ENCODE measurements around the gene OSMR. TPM values are rescaled to one million over a fixed set of nuclear protein-coding genes. Genes with fewer than 3 reads are reported as not detected.

OSMR gene
- total and polyA plus RNA-seq, 9 donors: 16.6 to 87.1 (median 48.9) TPM

- Histone ChIP-seq H3K4me3 (no peak overlapping the region), H3K36me3 (no peaks in the 10 kb centered on the region), H3K27ac (no peak overlapping the region), H3K9me3 (no peaks in the 10 kb centered on the region), H3K27me3 (no peaks in the 10 kb centered on the region), H3K4me1 (ENCODE audit: insufficient read depth) (no peaks in the 10 kb centered on the region)
- no peak for DNase-seq
- intact Hi-C loops (cut with DNase I): no loop called here
- 97 to 99% (median 97%) methylated on average over 7 of the region's 7 CpGs for WGBS, 3 donors
- no peak for TF ChIP-seq POLR2A (IDR thresholded peaks at IDR 0.05)
- TF ChIP-seq EP300 (IDR thresholded peaks at IDR 0.05): no peak
- TF ChIP-seq CTCF (IDR thresholded peaks at IDR 0.05): no peak
These were observed 33.3 kb downstream of the OSMR start for GRCh38 chr5:38879078-38879460.

- no peaks in the 10 kb centered on the region for H3K9me3 ChIP-seq
- H3K27ac ChIP-seq: no peak overlapping the region
- H3K4me3 ChIP-seq: no peak overlapping the region
- H3K4me1 ChIP-seq (ENCODE audit: insufficient read depth): no peaks in the 10 kb centered on the region
- H3K27me3 ChIP-seq: no peaks in the 10 kb centered on the region
- no peak for TF ChIP-seq EP300 (IDR thresholded peaks at IDR 0.05)
- TF ChIP-seq CTCF (IDR thresholded peaks at IDR 0.05): no peak
- no peak for TF ChIP-seq POLR2A (IDR thresholded peaks at IDR 0.05)
- intact Hi-C loops (cut with DNase I): no loop called here
- WGBS, 3 donors: 76 to 81% (median 78%) methylated on average over 3 of the region's 3 CpGs
- DNase-seq: no peak
- no peaks in the 10 kb centered on the region for H3K36me3 ChIP-seq
These were observed 38.0 kb downstream of the OSMR start for GRCh38 chr5:38883842-38884241.

GRCh38 chr5:38885208-38885607, 39.4 kb downstream of the OSMR start:
- H3K4me3 ChIP-seq: no peak overlapping the region
- H3K4me1 ChIP-seq (ENCODE audit: insufficient read depth): no peaks in the 10 kb centered on the region
- no peak overlapping the region for H3K27ac ChIP-seq
- DNase-seq: no peak
- WGBS, 3 donors: 93 to 99% (median 99%) methylated on average over 3 of the region's 3 CpGs
- TF ChIP-seq EP300 (IDR thresholded peaks at IDR 0.05): no peak
- TF ChIP-seq POLR2A (IDR thresholded peaks at IDR 0.05): no peak
- no peak for TF ChIP-seq CTCF (IDR thresholded peaks at IDR 0.05)
- H3K27me3 ChIP-seq: no peaks in the 10 kb centered on the region
- H3K9me3 ChIP-seq: no peaks in the 10 kb centered on the region
- intact Hi-C loops (cut with DNase I): no loop called here
- H3K36me3 ChIP-seq: no peaks in the 10 kb centered on the region

GRCh38 chr5:38888041-38888440, 42.2 kb downstream of the OSMR start:
- no peak overlapping the region for H3K4me3 ChIP-seq
- intact Hi-C loops (cut with DNase I): no loop called here
- no peak overlapping the region for H3K27ac ChIP-seq
- no peaks in the 10 kb centered on the region for H3K4me1 ChIP-seq (ENCODE audit: insufficient read depth)
- WGBS, 3 donors: 79 to 85% (median 81%) methylated on average over 8 of the region's 8 CpGs
- TF ChIP-seq CTCF (IDR thresholded peaks at IDR 0.05): no peak
- no peak for TF ChIP-seq POLR2A (IDR thresholded peaks at IDR 0.05)
- TF ChIP-seq EP300 (IDR thresholded peaks at IDR 0.05): no peak
- H3K27me3 ChIP-seq: no peaks in the 10 kb centered on the region
- H3K36me3 ChIP-seq: no peaks in the 10 kb centered on the region
- no peak for DNase-seq
- no peaks in the 10 kb centered on the region for H3K9me3 ChIP-seq

- no peaks in the 10 kb centered on the region for H3K36me3 ChIP-seq
- no peaks in the 10 kb centered on the region for H3K9me3 ChIP-seq
- H3K27ac ChIP-seq: no peak overlapping the region
- no peaks in the 10 kb centered on the region for H3K27me3 ChIP-seq
- no peak overlapping the region for H3K4me3 ChIP-seq
- H3K4me1 ChIP-seq (ENCODE audit: insufficient read depth): no peaks in the 10 kb centered on the region
- WGBS, 3 donors: 91 to 93% (median 93%) methylated on average over 1 of the region's 1 CpG
- no peak for DNase-seq
- TF ChIP-seq EP300 (IDR thresholded peaks at IDR 0.05) (no peak), CTCF (IDR thresholded peaks at IDR 0.05) (no peak), POLR2A (IDR thresholded peaks at IDR 0.05) (no peak)
- intact Hi-C loops (cut with DNase I): no loop called here
These were observed 43.6 kb downstream of the OSMR start for GRCh38 chr5:38889424-38889823.

Measured in ovary (tissue), 9 donors.